Stomach smooth muscle (tissue), 2 donors: Measurements from ENCODE around the gene CCDC91.
"Not testable (repeated sequence)": the region's sequence is repeated elsewhere in the genome, so short reads cannot be mapped to it uniquely, and the experiment has no call there.

Experiments used
- H3K27ac ChIP-seq: one replicate; pipeline ENCODE4 v1.7.0; 2013; ENCODE audit warnings: mild to moderate bottlenecking, low read length, inconsistent platforms
- H3K27me3 ChIP-seq, 2 donors: one replicate each; pipeline ENCODE4 v1.7.0; 2013; ENCODE audit warnings: low read length in 2 of 2; ENCODE audit not compliant: insufficient read depth in 2 of 2, control insufficient read depth in 1 of 2
- H3K36me3 ChIP-seq, 2 donors: one replicate each; pipeline ENCODE4 v1.7.0; 2013; ENCODE audit warnings: low read length in 2 of 2; ENCODE audit not compliant: control insufficient read depth in 2 of 2, insufficient read depth in 2 of 2
- H3K4me1 ChIP-seq: one replicate; pipeline ENCODE4 v1.7.0; 2013; ENCODE audit warnings: low read length; ENCODE audit not compliant: control insufficient read depth, insufficient read depth
- H3K4me3 ChIP-seq, 2 donors: one replicate each; pipeline ENCODE4 v1.7.0; 2013; ENCODE audit warnings: low read length in 2 of 2
- H3K9ac ChIP-seq, 2 donors: one replicate each; pipeline ENCODE4 v1.7.0; 2013; ENCODE audit warnings: low read length in 2 of 2, mild to moderate bottlenecking in 1 of 2
- H3K9me3 ChIP-seq, 2 donors: one replicate each; pipeline ENCODE4 v1.7.0; 2013; ENCODE audit warnings: low read length in 2 of 2; ENCODE audit not compliant: control insufficient read depth in 2 of 2
- donor health status: healthy.
- donor health status: Pancreatic carcinoma.

The CCDC91 gene

DNA sequence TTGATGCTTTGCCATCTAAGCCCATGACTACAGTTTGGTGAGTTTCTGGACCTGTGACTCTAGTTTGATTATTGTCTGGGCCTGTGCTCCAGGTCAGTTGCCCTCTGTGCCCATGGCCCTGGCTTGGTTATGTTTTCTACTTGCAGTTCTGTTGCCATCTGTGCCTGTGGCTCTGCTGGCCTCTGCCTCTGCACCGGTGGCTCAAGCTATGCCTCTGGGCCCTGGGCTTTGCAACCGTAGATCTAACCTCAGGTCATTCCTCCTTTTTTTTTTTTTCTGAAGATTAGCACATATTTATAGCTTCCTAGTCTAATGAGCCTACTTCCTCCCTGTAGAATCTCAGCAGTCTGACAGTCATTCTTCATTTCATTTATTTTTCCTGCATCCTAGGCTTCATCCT is 161.2 kb downstream of the CCDC91 start:
- no peak overlapping the region for H3K27ac ChIP-seq
- no peaks in the 10 kb centered on the region for H3K9me3 ChIP-seq
- H3K27me3 ChIP-seq, result no peaks in the 10 kb centered on the region
- H3K4me1 ChIP-seq, result no peaks in the 10 kb centered on the region
- no peak overlapping the region for H3K9ac ChIP-seq
- no peaks in the 10 kb centered on the region for H3K36me3 ChIP-seq
- no peak overlapping the region for H3K4me3 ChIP-seq

DNA sequence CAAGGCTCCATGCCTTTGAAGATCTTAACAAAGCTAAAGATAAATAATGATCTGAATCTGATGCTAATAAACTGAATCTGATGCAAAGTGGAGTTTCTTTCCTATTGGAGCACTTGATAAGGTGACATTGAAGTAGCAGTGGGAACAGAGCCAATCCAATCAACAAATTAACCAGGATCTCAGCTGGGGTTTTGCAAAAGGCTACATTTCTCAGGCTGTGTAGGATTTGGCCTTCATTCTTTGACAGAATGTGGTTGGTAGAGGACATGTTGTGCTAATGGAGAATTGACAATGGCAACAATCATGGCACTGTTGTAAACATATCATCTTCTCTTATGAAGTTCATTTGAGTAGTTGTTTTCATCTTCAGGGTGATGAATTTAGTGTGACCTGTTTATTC is 164.9 kb downstream of the CCDC91 start:
- no peaks in the 10 kb centered on the region for H3K4me1 ChIP-seq
- no peak overlapping the region for H3K9ac ChIP-seq
- H3K4me3 ChIP-seq, result no peak overlapping the region
- no peaks in the 10 kb centered on the region for H3K27me3 ChIP-seq
- no peaks in the 10 kb centered on the region for H3K36me3 ChIP-seq
- H3K27ac ChIP-seq, result no peak overlapping the region
- no peaks in the 10 kb centered on the region for H3K9me3 ChIP-seq

DNA sequence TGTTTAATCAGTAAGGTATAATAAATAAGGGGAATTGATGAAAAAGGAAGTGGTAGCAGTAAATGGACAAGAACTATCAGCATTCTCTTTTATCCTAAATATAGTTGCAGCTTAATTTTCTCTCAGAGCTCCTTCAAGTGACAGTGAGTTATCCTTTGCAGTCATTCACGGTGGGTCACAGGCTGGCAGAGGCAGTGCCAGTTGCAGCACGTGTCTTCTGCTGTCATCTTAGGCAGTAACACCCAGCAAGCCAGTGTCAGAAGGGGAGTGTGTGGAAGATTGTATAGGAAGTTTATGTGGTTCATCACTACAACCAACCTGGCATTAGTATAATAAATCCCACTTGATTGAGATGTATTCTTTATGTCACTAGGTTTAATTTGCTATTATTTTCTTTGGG is 170.0 kb downstream of the CCDC91 start:
- Histone ChIP-seq H3K27me3 (no peaks in the 10 kb centered on the region), H3K9ac (no peak overlapping the region), H3K27ac (no peak overlapping the region), H3K36me3 (no peaks in the 10 kb centered on the region), H3K4me1 (no peaks in the 10 kb centered on the region), H3K4me3 (no peak overlapping the region), H3K9me3 (no peaks in the 10 kb centered on the region)

DNA sequence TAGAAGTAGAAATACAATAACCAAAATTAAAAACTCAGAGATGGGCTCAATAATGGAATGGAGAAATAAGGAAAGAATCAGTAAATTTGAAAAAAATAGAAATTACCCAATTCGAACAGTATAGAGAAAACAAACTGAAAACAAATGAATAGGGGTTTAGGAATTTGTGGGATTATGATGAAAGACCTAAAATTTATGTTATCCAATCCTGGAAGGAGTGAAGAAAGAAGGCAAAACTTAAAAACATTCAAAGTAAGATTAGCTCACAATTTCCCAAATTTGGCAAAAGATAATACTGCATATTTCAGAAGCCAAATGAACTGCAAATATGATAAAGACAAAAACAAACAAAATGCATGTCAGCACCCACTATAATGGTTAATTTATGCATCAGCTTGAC is 177.1 kb downstream of the CCDC91 start:
- peaks cover 6 to 7% of the 10 kb centered on the region in 2 donors for H3K9me3 ChIP-seq
- no peak overlapping the region for H3K4me3 ChIP-seq
- no peaks in the 10 kb centered on the region for H3K27me3 ChIP-seq
- no peaks in the 10 kb centered on the region for H3K4me1 ChIP-seq
- no peak overlapping the region for H3K9ac ChIP-seq
- H3K27ac ChIP-seq, result no peak overlapping the region
- peaks cover 3 to 9% of the 10 kb centered on the region in 2 donors for H3K36me3 ChIP-seq

DNA sequence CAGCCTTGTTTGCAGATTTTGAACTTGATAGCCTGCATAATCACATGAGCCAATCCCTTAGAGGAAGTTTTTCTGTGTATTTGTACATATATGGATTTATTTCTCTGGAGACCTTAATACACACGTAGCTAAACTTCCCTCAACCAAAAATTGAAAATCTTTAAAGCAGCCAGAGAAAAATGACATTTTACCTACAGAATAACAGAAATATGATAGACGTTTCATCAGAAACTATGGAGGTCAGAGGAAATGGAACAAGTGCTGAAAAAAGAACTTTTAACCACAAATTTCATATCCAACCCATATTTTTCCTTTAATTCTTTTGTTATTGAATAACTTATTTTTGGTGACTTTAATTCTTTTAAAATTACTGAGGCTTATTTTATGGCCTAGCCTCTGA is 177.7 kb downstream of the CCDC91 start:
- no peak overlapping the region for H3K27ac ChIP-seq
- H3K36me3 ChIP-seq, result peaks cover 3 to 9% of the 10 kb centered on the region in 2 donors
- H3K9ac ChIP-seq, result no peak overlapping the region
- peaks cover 6 to 7% of the 10 kb centered on the region in 2 donors for H3K9me3 ChIP-seq
- H3K4me3 ChIP-seq, result no peak overlapping the region
- no peaks in the 10 kb centered on the region for H3K27me3 ChIP-seq
- H3K4me1 ChIP-seq, result no peaks in the 10 kb centered on the region

DNA sequence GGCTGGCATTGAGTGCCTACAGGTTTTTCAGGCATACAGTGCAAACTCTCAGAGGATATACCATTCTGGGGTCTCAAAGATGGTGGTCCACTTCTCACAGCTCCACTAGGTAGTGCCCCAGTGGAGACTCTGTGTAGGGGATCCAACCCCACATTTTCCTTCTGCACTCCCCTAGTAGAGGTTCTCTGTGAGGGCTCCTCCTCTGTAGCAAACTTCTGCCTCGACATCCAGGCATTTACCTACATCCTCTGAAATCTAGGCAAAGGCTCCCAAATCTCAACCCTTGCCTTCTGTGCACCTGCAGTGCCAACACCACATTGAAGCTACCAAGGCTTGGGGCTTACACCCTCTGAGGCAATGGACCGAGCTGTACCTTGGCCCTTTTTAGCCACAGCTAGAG is 179.2 kb downstream of the CCDC91 start:
- Histone ChIP-seq H3K36me3 (peaks cover 3 to 9% of the 10 kb centered on the region in 2 donors), H3K27ac (no peak overlapping the region), H3K27me3 (no peaks in the 10 kb centered on the region), H3K9me3 (peaks cover 6 to 7% of the 10 kb centered on the region in 2 donors), H3K4me3 (no peak overlapping the region), H3K4me1 (no peaks in the 10 kb centered on the region), H3K9ac (no peak overlapping the region)

DNA sequence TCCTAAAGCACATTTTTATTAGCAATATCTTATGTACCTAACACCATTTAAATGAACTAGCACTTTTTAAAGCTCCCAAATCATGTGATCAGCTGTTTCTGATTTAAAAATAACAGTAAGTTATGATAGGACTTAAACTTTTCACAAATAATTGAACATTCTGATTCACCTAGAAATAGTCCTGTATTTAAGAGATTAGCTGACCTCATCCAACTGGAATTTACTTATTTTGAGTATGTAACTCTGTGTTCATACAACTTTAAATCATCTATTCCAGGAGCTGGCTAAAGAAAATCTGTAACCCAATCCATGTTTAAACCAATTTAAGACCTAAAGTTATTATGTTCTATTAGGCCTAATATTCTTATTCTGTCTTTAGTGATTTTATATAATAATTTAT is 184.3 kb downstream of the CCDC91 start:
- Histone ChIP-seq H3K9ac (no peak overlapping the region), H3K9me3 (peaks cover 3 to 6% of the 10 kb centered on the region in 2 donors), H3K4me3 (no peak overlapping the region), H3K27me3 (no peaks in the 10 kb centered on the region), H3K27ac (no peak overlapping the region), H3K4me1 (no peaks in the 10 kb centered on the region), H3K36me3 (peaks cover 0 to 2% of the 10 kb centered on the region in 2 donors)

DNA sequence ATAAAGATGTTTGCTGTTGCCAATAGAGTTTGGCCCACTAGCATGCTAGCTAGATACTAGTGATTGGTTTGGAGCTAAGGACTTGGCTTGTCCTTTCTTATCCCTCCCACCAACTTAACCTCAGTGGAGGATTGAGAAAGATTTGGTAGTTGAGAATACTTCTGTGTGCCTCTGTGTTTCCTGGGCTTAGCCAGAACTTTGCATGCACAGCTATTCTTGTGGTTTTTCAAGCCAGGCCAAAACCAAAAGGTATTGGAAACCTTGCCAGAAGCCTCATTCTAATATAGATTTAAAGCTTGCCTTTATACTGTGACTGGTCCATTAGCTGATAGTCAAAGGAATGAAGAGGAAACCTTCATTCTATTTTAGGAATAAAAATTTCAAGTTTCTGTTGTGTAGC is 188.5 kb downstream of the CCDC91 start:
- no peak overlapping the region for H3K9ac ChIP-seq
- H3K27me3 ChIP-seq, result no peaks in the 10 kb centered on the region
- H3K4me1 ChIP-seq, result no peaks in the 10 kb centered on the region
- H3K4me3 ChIP-seq, result no peak overlapping the region
- H3K9me3 ChIP-seq, result no peaks in the 10 kb centered on the region
- H3K27ac ChIP-seq, result no peak overlapping the region
- H3K36me3 ChIP-seq, result no peaks in the 10 kb centered on the region

DNA sequence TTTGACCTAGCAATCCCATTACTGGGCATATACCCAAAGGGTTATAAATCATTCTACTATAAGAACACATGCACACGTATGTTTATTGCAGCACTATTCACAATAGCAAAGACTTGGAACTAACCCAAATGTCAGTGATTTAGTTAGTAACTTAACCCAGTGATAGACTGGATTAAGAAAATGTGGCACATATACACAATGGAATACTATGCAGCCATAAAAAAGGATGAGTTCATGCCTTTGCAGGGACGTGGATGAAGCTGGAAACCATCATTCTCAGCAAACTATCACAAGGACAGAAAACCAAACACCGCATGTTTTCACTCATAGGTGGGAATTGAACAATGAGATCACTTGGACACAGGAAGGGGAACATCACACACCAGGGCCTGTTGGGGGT is 189.5 kb downstream of the CCDC91 start:
- H3K9ac ChIP-seq, H3K27ac ChIP-seq, H3K4me1 ChIP-seq, H3K36me3 ChIP-seq, H3K9me3 ChIP-seq, H3K27me3 ChIP-seq, H3K4me3 ChIP-seq: not testable (repeated sequence)

DNA sequence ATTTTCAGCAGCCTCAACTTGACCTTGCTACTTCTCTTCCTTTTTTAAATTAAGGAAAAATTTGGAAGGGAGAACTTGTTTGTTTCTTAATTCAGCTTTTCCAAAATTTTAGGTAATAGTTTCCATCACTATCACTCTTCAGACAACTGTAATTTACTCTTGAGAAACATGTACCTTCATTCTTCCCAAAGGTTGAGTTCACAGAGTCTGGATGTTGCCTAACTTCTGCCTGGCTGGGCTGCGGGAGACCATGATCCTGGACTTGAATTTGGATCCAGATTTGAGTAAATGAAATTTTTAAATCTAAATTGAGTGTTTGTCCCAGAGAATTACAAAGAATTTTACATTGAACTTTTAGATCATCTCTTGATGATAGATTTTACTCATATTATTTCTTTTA is 193.1 kb downstream of the CCDC91 start:
- H3K27ac ChIP-seq, result no peak overlapping the region
- H3K9ac ChIP-seq, result no peak overlapping the region
- H3K9me3 ChIP-seq, result no peaks in the 10 kb centered on the region
- H3K36me3 ChIP-seq, result no peaks in the 10 kb centered on the region
- H3K27me3 ChIP-seq, result no peaks in the 10 kb centered on the region
- no peaks in the 10 kb centered on the region for H3K4me1 ChIP-seq
- no peak overlapping the region for H3K4me3 ChIP-seq

DNA sequence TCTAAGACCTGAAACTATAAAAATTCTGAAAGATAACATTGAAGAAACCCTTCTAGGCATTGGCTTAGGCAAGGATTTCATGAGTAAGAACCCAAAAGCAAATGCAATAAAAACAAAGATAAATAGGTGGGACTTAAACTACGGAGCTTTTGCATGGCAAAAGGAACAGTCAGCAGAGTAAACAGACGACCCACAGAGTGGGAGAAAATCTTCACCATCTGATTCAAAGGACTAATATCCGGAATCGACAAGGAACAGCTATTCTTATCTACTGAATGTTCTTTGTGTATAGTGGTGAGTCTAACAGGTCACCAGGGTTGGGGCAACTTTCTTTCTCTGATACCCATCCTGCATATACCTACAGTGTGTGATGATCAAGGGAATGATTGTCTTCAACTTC is 198.6 kb downstream of the CCDC91 start:
- Histone ChIP-seq H3K4me3 (no peak overlapping the region), H3K4me1 (no peaks in the 10 kb centered on the region), H3K27ac (no peak overlapping the region), H3K27me3 (no peaks in the 10 kb centered on the region), H3K36me3 (no peaks in the 10 kb centered on the region), H3K9me3 (no peaks in the 10 kb centered on the region), H3K9ac (no peak overlapping the region)

DNA sequence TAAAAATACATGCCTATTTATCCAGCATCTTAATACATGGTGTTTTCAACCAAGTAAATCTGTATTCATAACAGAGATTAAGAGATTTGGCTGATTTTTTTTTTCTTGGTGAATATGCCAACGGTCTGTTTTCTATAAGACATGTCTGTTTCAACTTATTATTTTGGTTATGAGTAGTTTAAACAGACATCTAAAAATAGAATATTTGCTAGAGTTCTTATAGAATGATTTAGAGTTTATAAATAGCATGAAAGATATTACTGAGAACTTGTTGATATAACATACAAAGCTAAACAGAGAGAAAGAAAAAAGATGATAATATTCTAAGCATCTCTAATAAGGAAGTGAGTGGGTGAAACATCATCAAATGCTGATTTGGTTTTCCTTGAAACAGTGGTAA is 199.9 kb downstream of the CCDC91 start:
- Histone ChIP-seq H3K27ac (no peak overlapping the region), H3K27me3 (no peaks in the 10 kb centered on the region), H3K9me3 (no peaks in the 10 kb centered on the region), H3K4me1 (no peaks in the 10 kb centered on the region), H3K4me3 (no peak overlapping the region), H3K9ac (no peak overlapping the region), H3K36me3 (peaks cover 0 to under 1% of the 10 kb centered on the region in 2 donors)
